ENCODE measurements around the gene ZDHHC14. TPM values are rescaled to one million over a fixed set of nuclear protein-coding genes. Genes with fewer than 3 reads are reported as not detected.

Gene ZDHHC14
- total RNA-seq, 4 donors from 2014 or later = 7.3 to 14.4 (median 8.1) TPM

DNA sequence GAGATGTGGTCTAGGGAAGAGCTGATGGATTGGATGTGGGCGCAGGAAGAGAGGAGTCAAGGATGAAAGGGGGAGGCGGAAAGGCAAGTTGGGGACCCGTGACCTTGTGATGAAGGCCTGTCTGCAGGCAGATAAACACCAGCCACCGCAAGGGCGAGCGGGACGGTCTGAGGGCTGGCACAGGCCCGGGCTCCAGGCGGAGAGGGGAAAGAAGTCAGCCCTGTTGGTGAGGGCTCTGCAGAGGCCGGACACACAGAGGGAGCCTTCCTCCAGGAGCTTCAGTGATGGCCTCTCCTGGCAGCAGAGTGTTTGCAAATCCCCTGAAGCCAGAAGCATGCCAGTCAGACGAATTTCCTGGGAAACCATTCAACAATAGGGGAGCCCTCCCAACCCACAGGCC lies 112.2 kb downstream of the ZDHHC14 start:
- Histone ChIP-seq H3K4me1 (no peaks in the 10 kb centered on the region), H3K36me3 (no peaks in the 10 kb centered on the region), H3K27ac (no peak overlapping the region), H3K4me3 (no peak overlapping the region), H3K27me3 (no peaks in the 10 kb centered on the region), H3K9me3 (no peaks in the 10 kb centered on the region)
- WGBS, 2 donors (ENCODE audit: low coverage in 1 of 2) = 91 to 99% methylated on average over 3 to 9 of the region's 11 CpGs
- no peak for TF ChIP-seq POLR2AphosphoS5 (IDR thresholded peaks at IDR 0.05)
- TF ChIP-seq EP300 (IDR thresholded peaks at IDR 0.05) = no peak
- no peak for TF ChIP-seq POLR2A (IDR thresholded peaks at IDR 0.05)
- TF ChIP-seq, protein P1, sequence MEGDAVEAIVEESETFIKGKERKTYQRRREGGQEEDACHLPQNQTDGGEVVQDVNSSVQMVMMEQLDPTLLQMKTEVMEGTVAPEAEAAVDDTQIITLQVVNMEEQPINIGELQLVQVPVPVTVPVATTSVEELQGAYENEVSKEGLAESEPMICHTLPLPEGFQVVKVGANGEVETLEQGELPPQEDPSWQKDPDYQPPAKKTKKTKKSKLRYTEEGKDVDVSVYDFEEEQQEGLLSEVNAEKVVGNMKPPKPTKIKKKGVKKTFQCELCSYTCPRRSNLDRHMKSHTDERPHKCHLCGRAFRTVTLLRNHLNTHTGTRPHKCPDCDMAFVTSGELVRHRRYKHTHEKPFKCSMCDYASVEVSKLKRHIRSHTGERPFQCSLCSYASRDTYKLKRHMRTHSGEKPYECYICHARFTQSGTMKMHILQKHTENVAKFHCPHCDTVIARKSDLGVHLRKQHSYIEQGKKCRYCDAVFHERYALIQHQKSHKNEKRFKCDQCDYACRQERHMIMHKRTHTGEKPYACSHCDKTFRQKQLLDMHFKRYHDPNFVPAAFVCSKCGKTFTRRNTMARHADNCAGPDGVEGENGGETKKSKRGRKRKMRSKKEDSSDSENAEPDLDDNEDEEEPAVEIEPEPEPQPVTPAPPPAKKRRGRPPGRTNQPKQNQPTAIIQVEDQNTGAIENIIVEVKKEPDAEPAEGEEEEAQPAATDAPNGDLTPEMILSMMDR (IDR thresholded peaks at IDR 0.05) = no peak
- no peak for ATAC-seq

DNA sequence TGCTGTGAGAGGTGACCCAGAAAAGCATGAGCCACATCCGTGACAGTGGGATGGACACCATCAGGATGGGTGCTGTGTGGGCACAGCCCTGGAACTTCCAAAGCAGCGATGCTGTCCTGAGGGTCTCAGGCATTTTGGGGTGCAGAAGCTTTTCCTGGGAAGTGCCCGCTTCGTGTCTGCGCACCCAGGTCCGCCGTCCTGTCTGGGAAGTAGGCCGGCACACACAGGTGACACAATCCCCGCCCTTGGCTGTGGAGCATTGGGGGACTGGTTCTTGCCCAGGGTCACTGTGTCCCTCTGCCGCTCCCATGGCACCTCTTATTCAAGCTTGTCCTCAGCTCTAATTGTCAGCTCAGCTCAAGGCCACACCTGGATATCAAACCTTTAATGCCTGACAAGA lies 112.6 kb downstream of the ZDHHC14 start:
- TF ChIP-seq POLR2AphosphoS5 (IDR thresholded peaks at IDR 0.05) = no peak
- TF ChIP-seq, protein P1 (IDR thresholded peaks at IDR 0.05) = no peak
- ATAC-seq = no peak
- WGBS, 2 donors (ENCODE audit: low coverage in 1 of 2) = 83% methylated on average over 1 of the region's 10 CpGs; no CpG with 5 or more reads in 1 of the 2 donors
- Histone ChIP-seq H3K27ac (no peak overlapping the region), H3K27me3 (no peaks in the 10 kb centered on the region), H3K9me3 (no peaks in the 10 kb centered on the region), H3K4me3 (no peak overlapping the region), H3K4me1 (no peaks in the 10 kb centered on the region), H3K36me3 (no peaks in the 10 kb centered on the region)

DNA sequence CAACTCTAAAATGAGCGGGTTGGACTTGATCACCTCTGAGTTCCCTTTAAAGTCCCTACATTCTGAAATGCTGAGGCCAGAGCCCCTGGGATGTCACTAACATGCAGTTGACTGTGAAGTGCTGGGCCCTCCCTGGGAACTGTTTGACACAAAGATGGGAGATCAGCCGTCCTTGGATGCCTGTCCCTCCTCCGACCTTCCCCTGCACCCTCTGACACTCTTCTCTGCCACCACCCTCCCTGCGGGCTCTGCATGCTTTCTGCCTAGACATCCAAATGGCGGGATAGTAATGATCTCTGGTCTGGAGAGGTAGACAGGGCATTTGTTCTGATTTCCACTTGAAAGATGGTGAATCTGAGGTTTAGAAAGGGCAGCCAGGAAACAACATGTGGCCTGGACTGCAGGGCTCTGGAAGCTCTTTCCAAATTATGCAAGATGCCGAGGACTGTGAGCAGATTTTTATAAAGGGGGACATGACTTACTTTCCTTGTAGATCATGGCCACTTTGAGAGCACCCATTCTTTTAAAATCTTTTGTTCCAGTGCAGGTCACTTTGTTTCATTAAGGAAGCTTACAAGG lies 113.2 kb downstream of the ZDHHC14 start:
- Histone ChIP-seq H3K9me3 (no peaks in the 10 kb centered on the region), H3K27me3 (no peaks in the 10 kb centered on the region), H3K36me3 (no peaks in the 10 kb centered on the region), H3K4me3 (no peak overlapping the region), H3K27ac (no peak overlapping the region), H3K4me1 (no peaks in the 10 kb centered on the region)
- ATAC-seq = no peak
- 78% methylated on average over 3 to 5 of the region's 6 CpGs for WGBS, 2 donors (ENCODE audit: low coverage in 1 of 2)
- TF ChIP-seq POLR2A (IDR thresholded peaks at IDR 0.05) = no peak
- TF ChIP-seq EP300 (IDR thresholded peaks at IDR 0.05) = no peak
- TF ChIP-seq POLR2AphosphoS5 (IDR thresholded peaks at IDR 0.05) = no peak
- TF ChIP-seq, protein P1 (IDR thresholded peaks at IDR 0.05) = no peak

DNA sequence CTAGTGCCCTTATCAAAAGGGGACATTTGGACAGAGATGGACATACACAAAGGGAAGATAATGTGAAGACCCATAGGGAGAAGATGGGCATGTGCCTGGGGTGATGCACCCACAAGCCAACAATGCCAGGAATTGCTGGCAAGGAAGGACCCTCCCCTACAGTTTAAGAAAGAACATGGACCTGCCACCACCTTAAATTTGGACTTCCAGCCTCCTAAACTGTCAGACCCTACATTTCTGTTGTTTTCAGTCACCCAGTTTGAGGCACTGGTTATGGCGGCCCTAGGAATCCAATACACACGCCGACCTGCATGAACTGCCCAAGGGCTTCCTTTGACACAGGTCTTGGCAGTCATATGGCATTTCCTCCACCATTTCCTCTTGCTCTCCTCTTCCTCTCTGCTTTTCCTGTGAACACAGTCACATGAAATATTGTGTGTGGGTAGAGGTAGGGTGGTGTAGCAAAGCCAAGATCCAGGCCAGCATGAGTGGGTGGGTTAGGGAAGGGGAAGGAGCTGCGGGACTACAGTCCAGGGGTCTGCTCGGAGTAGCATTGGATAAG lies 115.6 kb downstream of the ZDHHC14 start:
- WGBS, 2 donors (ENCODE audit: low coverage in 1 of 2) = 80% methylated on average over 1 of the region's 5 CpGs; no CpG with 5 or more reads in 1 of the 2 donors
- H3K9me3 ChIP-seq = no peaks in the 10 kb centered on the region
- H3K36me3 ChIP-seq = no peaks in the 10 kb centered on the region
- no peaks in the 10 kb centered on the region for H3K27me3 ChIP-seq
- TF ChIP-seq POLR2AphosphoS5 (IDR thresholded peaks at IDR 0.05) (no peak), POLR2A (IDR thresholded peaks at IDR 0.05) (no peak), EP300 (IDR thresholded peaks at IDR 0.05) (no peak)
- TF ChIP-seq, protein P1 (IDR thresholded peaks at IDR 0.05) = no peak
- H3K4me1 ChIP-seq = no peaks in the 10 kb centered on the region
- ATAC-seq = no peak
- no peak overlapping the region for H3K27ac ChIP-seq
- H3K4me3 ChIP-seq = no peak overlapping the region

DNA sequence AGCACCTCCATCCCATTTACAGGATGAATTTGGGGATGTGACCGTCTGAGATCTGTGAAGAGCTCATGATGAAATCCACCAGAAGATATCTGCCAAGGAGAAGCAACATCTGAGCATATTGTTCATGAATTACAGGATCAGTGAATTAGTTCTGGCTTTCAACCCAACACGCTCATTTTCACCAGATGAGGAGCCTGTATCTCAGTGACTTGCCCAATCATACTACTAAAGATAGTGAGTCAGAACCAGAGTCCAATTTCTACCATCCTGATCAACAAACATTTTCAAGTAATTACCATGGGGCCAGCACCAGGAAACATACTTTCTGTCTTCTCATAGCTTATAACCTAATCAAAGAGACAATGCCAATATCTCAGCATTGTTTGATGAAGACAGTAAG lies 116.6 kb downstream of the ZDHHC14 start:
- no peaks in the 10 kb centered on the region for H3K9me3 ChIP-seq
- TF ChIP-seq EP300 (IDR thresholded peaks at IDR 0.05) (no peak), POLR2AphosphoS5 (IDR thresholded peaks at IDR 0.05) (no peak), POLR2A (IDR thresholded peaks at IDR 0.05) (no peak)
- TF ChIP-seq, protein P1 (IDR thresholded peaks at IDR 0.05) = no peak
- H3K4me3 ChIP-seq = no peak overlapping the region
- no peaks in the 10 kb centered on the region for H3K4me1 ChIP-seq
- H3K27me3 ChIP-seq = no peaks in the 10 kb centered on the region
- H3K36me3 ChIP-seq = no peaks in the 10 kb centered on the region
- 69 to 94% methylated on average over 2 of the region's 2 CpGs for WGBS, 2 donors (ENCODE audit: low coverage in 1 of 2)
- no peak overlapping the region for H3K27ac ChIP-seq
- ATAC-seq = no peak
